Gastroesophageal sphincter (tissue), 4 donors: ENCODE data around the gene SNX25. TPM values are rescaled to one million over a fixed set of nuclear protein-coding genes. Genes with fewer than 3 reads are reported as not detected.

Experiments
- ATAC-seq: fragments of 150-250 bp; one replicate; pipeline ENCODE4 v1.9.1; 2016; ENCODE audit warnings: mild to moderate bottlenecking, moderate library complexity
- H3K27ac ChIP-seq, 4 donors: fragments of 200-600 bp; sonication (generic) in 3 of 4; 1 replicate in 3 of 4; 2 replicates in 1 of 4; pipeline ENCODE4 v1.5.1; 2016 to 2019
- H3K27me3 ChIP-seq: fragments of 200-600 bp; sonication (generic); one replicate; pipeline ENCODE4 v1.5.1; 2019
- H3K36me3 ChIP-seq, 2 donors: fragments of 200-600 bp; sonication (generic); one replicate each; pipeline ENCODE4 v1.5.1; 2019; ENCODE audit warnings: control low read depth in 1 of 2
- H3K4me1 ChIP-seq, 3 donors: fragments of 200-600 bp; sonication (generic); 1 replicate in 2 of 3; 2 replicates in 1 of 3; pipeline ENCODE4 v1.5.1; 2016 to 2019; ENCODE audit warnings: control low read depth in 2 of 3
- H3K4me3 ChIP-seq, 2 donors: fragments of 200-600 bp; sonication (generic); one replicate each; pipeline ENCODE4 v1.5.1; 2019; ENCODE audit warnings: mild to moderate bottlenecking in 1 of 2, moderate library complexity in 1 of 2
- H3K9me3 ChIP-seq, 3 donors: fragments of 200-600 bp; sonication (generic); one replicate each; pipeline ENCODE4 v1.5.1; 2017 to 2019; ENCODE audit warnings: control low read depth in 2 of 3
- CTCF ChIP-seq, 4 experiments: fragments of 200-600 bp in 2 of 4; fragments of 450-650 bp in 2 of 4; sonication (generic) in 1 of 4; IDR thresholded peaks; one replicate each; pipeline ENCODE4 v1.5.1; 2017 to 2019; ENCODE audit warnings: antibody characterized with exemption in 4 of 4, mild to moderate bottlenecking in 2 of 4, moderate library complexity in 2 of 4
- EP300 ChIP-seq: sonication (generic); formaldehyde crosslinking; IDR thresholded peaks from one replicate; pipeline ENCODE4 v1.6.1; 2017; ENCODE audit warnings: antibody characterized with exemption, mild to moderate bottlenecking
- POLR2A ChIP-seq, 2 donors: fragments of 450-650 bp; IDR thresholded peaks; one replicate each; pipeline ENCODE4 v1.6.1; 2017; ENCODE audit warnings: antibody characterized with exemption in 2 of 2, mild to moderate bottlenecking in 2 of 2, moderate library complexity in 1 of 2
- POLR2AphosphoS5 ChIP-seq: sonication (generic); formaldehyde crosslinking; IDR thresholded peaks from one replicate; pipeline ENCODE4 v1.6.1; 2017; ENCODE audit warnings: antibody characterized with exemption
- WGBS, 2 donors: methylation state at CpG; one replicate each; pipeline ENCODE4 v1.1.5; 2018; ENCODE audit warnings: low coverage in 1 of 2; 5-methylcytosine and 5-hydroxymethylcytosine counted together
- total RNA-seq, 4 donors: library from RNA; depleted of rRNA; stranded (reverse); fragments of >200 nt; gene quantifications; one replicate each; pipeline ENCODE4 v1.1.0, GENCODE V29; 2016

The SNX25 gene
- total RNA-seq, 4 donors from 2014 or later = 17.9 to 30.5 (median 24.9) TPM

- no peak overlapping the region for H3K4me3 ChIP-seq
- H3K36me3 ChIP-seq = peaks cover 0 to 76% of the 10 kb centered on the region in 2 donors
- no peak overlapping the region for H3K27ac ChIP-seq
- no peaks in the 10 kb centered on the region for H3K27me3 ChIP-seq
- H3K4me1 ChIP-seq = no peaks in the 10 kb centered on the region
- 100% methylated on average over 1 to 2 of the region's 2 CpGs for WGBS, 2 donors
- ATAC-seq = no peak
- no peaks in the 10 kb centered on the region for H3K9me3 ChIP-seq
- TF ChIP-seq POLR2AphosphoS5 = no peak
- TF ChIP-seq EP300 = no peak
- no peak for TF ChIP-seq POLR2A (IDR thresholded peaks at IDR 0.05)
- TF ChIP-seq CTCF (IDR thresholded peaks at IDR 0.05) = no peak
Observed at GRCh38 chr4:185352741-185353140, 143.3 kb downstream of the SNX25 start.

- 65 to 80% methylated on average over 5 of the region's 5 CpGs for WGBS, 2 donors
- Histone ChIP-seq H3K27ac (no peak overlapping the region), H3K36me3 (peaks cover 0 to 55% of the 10 kb centered on the region in 2 donors)
Observed at GRCh38 chr4:185357211-185357610, 147.8 kb downstream of the SNX25 start.

GRCh38 chr4:185357733-185358440 lies 148.5 kb downstream of the SNX25 start:
- H3K4me3 ChIP-seq = no peak overlapping the region
- WGBS, 2 donors = 69 to 82% methylated on average over 7 of the region's 7 CpGs
- TF ChIP-seq CTCF (IDR thresholded peaks at IDR 0.05) = no peak
- TF ChIP-seq EP300 = no peak
- TF ChIP-seq POLR2AphosphoS5 = no peak
- no peak overlapping the region for H3K27ac ChIP-seq
- ATAC-seq = no peak
- no peaks in the 10 kb centered on the region for H3K27me3 ChIP-seq
- no peaks in the 10 kb centered on the region for H3K9me3 ChIP-seq
- peaks cover 0 to 53% of the 10 kb centered on the region in 2 donors for H3K36me3 ChIP-seq
- H3K4me1 ChIP-seq = no peaks in the 10 kb centered on the region

More at GRCh38 chr4:185357211-185357610, 147.8 kb downstream of the SNX25 start:
- Histone ChIP-seq H3K27me3 (no peaks in the 10 kb centered on the region), H3K9me3 (no peaks in the 10 kb centered on the region), H3K4me1 (no peaks in the 10 kb centered on the region), H3K4me3 (no peak overlapping the region)
- ATAC-seq = no peak
- TF ChIP-seq POLR2A (IDR thresholded peaks at IDR 0.05) (no peak), POLR2AphosphoS5 (no peak), CTCF (IDR thresholded peaks at IDR 0.05) (no peak), EP300 (no peak)

- no peaks in the 10 kb centered on the region for H3K9me3 ChIP-seq
- no peak overlapping the region for H3K27ac ChIP-seq
- no peak for ATAC-seq
- no peaks in the 10 kb centered on the region for H3K27me3 ChIP-seq
- 75 to 84% methylated on average over 4 of the region's 4 CpGs for WGBS, 2 donors
- TF ChIP-seq CTCF (IDR thresholded peaks at IDR 0.05) = no peak
- TF ChIP-seq EP300 = no peak
- no peaks in the 10 kb centered on the region for H3K4me1 ChIP-seq
- H3K4me3 ChIP-seq = no peak overlapping the region
- peaks cover 0 to 55% of the 10 kb centered on the region in 2 donors for H3K36me3 ChIP-seq
Observed at GRCh38 chr4:185358514-185358913, 149.1 kb downstream of the SNX25 start.

GRCh38 chr4:185358959-185359358 lies 149.6 kb downstream of the SNX25 start:
- no peaks in the 10 kb centered on the region for H3K9me3 ChIP-seq
- peaks cover 0 to 50% of the 10 kb centered on the region in 2 donors for H3K36me3 ChIP-seq
- no peak for TF ChIP-seq EP300
- TF ChIP-seq POLR2AphosphoS5 = no peak
- TF ChIP-seq POLR2A (IDR thresholded peaks at IDR 0.05) = no peak
- no peak for TF ChIP-seq CTCF (IDR thresholded peaks at IDR 0.05)
- no peaks in the 10 kb centered on the region for H3K27me3 ChIP-seq
- H3K27ac ChIP-seq = no peak overlapping the region
- WGBS, 2 donors = 90 to 95% methylated on average over 2 to 3 of the region's 4 CpGs
- ATAC-seq = no peak
- no peak overlapping the region for H3K4me3 ChIP-seq
- H3K4me1 ChIP-seq = no peaks in the 10 kb centered on the region
